Subcutaneous abdominal adipose tissue (tissue), 5 donors: ENCODE results near the gene WNT3.
"Not testable (repeated sequence)": the region's sequence is repeated elsewhere in the genome, so short reads cannot be mapped to it uniquely, and the experiment has no call there.

Experiments used
- H3K27ac ChIP-seq: one replicate; pipeline ENCODE4 v1.7.0; 2013; ENCODE audit warnings: low read depth, mild to moderate bottlenecking, inconsistent platforms, low read length, moderate library complexity
- H3K27me3 ChIP-seq, 5 donors: one replicate each; pipeline ENCODE4 v1.7.0; 2013; ENCODE audit warnings: low read length in 5 of 5, inconsistent platforms in 1 of 5; ENCODE audit not compliant: control insufficient read depth in 5 of 5, insufficient read depth in 4 of 5
- H3K36me3 ChIP-seq, 5 donors: one replicate each; pipeline ENCODE4 v1.7.0; 2013; ENCODE audit warnings: low read length in 5 of 5; ENCODE audit not compliant: control insufficient read depth in 5 of 5, insufficient read depth in 5 of 5
- H3K4me1 ChIP-seq, 5 donors: one replicate each; pipeline ENCODE4 v1.7.0; 2013; ENCODE audit warnings: low read length in 5 of 5, mild to moderate bottlenecking in 3 of 5, moderate library complexity in 1 of 5; ENCODE audit not compliant: control insufficient read depth in 5 of 5, insufficient read depth in 5 of 5
- H3K4me3 ChIP-seq, 5 donors: one replicate each; pipeline ENCODE4 v1.7.0; 2013; ENCODE audit warnings: low read length in 5 of 5, low read depth in 1 of 5
- H3K9ac ChIP-seq, 5 donors: one replicate each; pipeline ENCODE4 v1.7.0; 2013; ENCODE audit warnings: low read length in 5 of 5, mild to moderate bottlenecking in 4 of 5, moderate library complexity in 3 of 5
- H3K9me3 ChIP-seq, 5 donors: one replicate each; pipeline ENCODE4 v1.7.0; 2013; ENCODE audit warnings: low read length in 5 of 5; ENCODE audit not compliant: control insufficient read depth in 5 of 5
- donor health status: healthy.
- donor health status: healthy.
- donor health status: healthy.
- donor health status: healthy.
- donor health status: healthy.

The WNT3 gene

DNA sequence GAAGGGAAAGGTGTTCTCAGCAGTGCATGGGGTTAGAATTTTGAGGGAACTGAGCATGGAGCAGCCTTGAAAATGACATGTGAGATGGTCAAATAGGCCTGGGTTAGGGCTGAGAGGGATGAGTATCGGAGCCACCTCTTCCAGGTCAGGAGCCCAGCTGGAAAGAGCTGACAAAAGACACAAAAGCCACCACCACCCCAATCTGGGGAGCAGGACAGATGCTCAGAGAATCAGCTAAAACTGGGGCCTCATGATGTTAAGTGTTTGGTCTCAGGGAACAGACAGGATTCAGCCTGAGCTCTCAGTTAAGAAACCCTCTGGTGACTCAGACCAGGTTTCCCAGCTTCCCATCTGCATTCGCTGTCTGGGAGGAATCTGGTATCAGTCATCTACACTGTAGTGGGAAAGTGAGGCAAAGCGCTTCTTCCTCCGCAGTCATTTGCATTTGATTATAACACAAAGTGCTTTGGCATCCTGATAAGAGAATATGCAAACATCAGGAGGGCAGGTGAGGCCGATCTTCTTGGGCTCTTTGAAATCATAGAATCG, 35.5 kb upstream of the WNT3 start:
- Histone ChIP-seq H3K9ac (no peak overlapping the region), H3K27me3 (peaks cover 24 to 40% (median 38%) of the 10 kb centered on the region in 5 donors), H3K9me3 (no peaks in the 10 kb centered on the region), H3K4me3 (no peak overlapping the region), H3K4me1 (peaks cover 0 to 14% (median 11%) of the 10 kb centered on the region in 5 donors), H3K36me3 (no peaks in the 10 kb centered on the region), H3K27ac (no peak overlapping the region)

DNA sequence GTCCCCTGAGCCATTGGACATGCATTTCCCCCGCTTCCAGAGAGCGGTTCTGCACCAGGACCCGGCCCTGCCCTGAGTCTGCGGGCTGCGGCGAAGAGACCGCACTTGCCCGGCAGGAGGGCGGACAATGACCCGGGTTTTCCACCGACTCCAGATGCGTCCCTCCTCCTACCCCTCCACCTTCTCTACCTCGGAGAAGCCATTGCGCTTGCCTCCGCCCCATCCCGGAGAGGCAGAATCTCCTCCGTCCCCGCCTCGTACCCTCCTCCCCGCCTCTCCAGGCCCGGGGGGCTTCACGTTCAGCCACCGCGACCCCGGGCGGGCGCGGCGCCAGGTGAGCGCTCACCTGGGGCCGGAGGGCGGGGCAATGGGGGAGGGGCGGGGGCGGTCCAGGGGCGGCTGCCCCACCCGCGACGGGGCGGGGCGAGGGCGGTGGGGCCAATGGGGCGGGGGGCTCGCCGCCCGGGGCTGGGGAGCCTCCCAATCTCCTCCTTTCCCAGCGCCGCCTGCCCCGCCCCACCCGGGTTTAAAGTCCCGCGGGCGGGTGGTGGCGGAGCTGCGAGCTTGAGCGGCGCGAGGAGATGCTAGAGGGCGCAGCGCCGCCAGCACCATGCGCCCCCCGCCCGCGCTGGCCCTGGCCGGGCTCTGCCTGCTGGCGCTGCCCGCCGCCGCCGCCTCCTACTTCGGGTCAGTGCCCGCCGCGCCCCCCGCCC, 32.7 kb upstream of the WNT3 start, which contains the start of gene WNT9B:
TSS of gene WNT9B (plus strand) at position 555 of the 713 bp plus-strand sequence. CDS start at position 611, 56 bp downstream.
- peak within 1 kb of the TSS in 1 of 5 donors; percentile 41 for H3K9ac ChIP-seq

DNA sequence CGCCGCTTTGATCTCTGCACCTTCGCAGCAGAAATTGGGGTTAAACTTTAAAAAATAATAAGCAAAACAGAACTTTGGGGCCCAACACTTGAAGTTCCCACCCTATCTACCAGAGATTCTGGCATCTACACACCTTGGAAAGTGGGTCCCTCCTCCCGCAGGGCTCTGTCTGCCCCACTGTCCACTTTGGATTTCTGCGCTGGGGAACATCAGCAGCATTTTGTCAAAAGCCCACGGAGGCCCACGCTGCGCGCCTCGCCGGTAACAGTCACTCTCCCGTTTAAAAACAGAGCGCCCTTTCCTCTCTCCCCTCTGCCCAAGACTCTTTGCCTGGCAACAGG, 32.2 kb upstream of the WNT3 start:
- Histone ChIP-seq H3K4me3 (no peak overlapping the region), H3K27ac (no peak overlapping the region), H3K27me3 (peaks cover 30 to 57% (median 49%) of the 10 kb centered on the region in 5 donors)

More for the DNA sequence above, 32.7 kb upstream of the WNT3 start, which contains the start of gene WNT9B:
- Histone ChIP-seq H3K36me3 (no peaks in the 10 kb centered on the region), H3K4me3 (peak within 1 kb of the TSS in 4 of 5 donors; percentile 22 to 57 (median 46)), H3K9me3 (no peaks in the 10 kb centered on the region), H3K4me1 (peaks cover 0 to 14% (median 11%) of the 10 kb centered on the region in 5 donors), H3K27ac (no peak within 1 kb of the TSS), H3K27me3 (peaks cover 30 to 57% (median 49%) of the 10 kb centered on the region in 5 donors)

DNA sequence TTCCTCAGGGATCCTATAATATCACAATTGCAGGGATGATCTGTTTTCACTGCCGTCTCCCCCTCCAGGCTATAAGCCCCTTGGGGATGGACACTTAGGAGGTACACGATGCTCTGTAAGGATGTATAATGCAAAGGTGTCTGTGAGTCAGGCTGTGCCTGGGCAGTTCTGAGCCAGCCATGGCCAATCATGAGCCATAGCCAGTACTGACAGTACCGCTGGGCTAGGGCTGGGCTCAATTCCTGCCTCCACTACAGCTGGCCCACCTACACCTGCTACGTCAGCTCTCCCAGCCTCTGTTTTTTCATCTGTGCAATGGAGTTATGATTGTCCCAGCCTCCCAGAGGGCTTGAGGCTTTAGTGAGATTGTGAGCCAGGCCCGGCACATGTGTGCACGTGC, 30.0 kb upstream of the WNT3 start:
- peaks cover 0 to 14% (median 11%) of the 10 kb centered on the region in 5 donors for H3K4me1 ChIP-seq
- peaks cover 0 to under 1% (median 0%) of the 10 kb centered on the region in 5 donors for H3K9me3 ChIP-seq
- H3K27me3 ChIP-seq = peaks cover 30 to 52% (median 40%) of the 10 kb centered on the region in 5 donors
- no peak overlapping the region for H3K9ac ChIP-seq
- no peaks in the 10 kb centered on the region for H3K36me3 ChIP-seq
- no peak overlapping the region for H3K4me3 ChIP-seq
- H3K27ac ChIP-seq = no peak overlapping the region

More for the DNA sequence above, 32.2 kb upstream of the WNT3 start:
- peaks cover 0 to 14% (median 11%) of the 10 kb centered on the region in 5 donors for H3K4me1 ChIP-seq
- H3K9me3 ChIP-seq = no peaks in the 10 kb centered on the region
- no peak overlapping the region for H3K9ac ChIP-seq
- H3K36me3 ChIP-seq = no peaks in the 10 kb centered on the region

GRCh38 chr17:46847204-46848191, 29.0 kb upstream of the WNT3 start:
- no peak overlapping the region for H3K27ac ChIP-seq
- no peak overlapping the region for H3K9ac ChIP-seq
- H3K4me3 ChIP-seq = no peak overlapping the region
- H3K27me3 ChIP-seq = peaks cover 24 to 46% (median 33%) of the 10 kb centered on the region in 5 donors
- no peaks in the 10 kb centered on the region for H3K36me3 ChIP-seq
- peaks cover 0 to 14% (median 11%) of the 10 kb centered on the region in 5 donors for H3K4me1 ChIP-seq
- peaks cover 3 to 11% (median 9%) of the 10 kb centered on the region in 5 donors for H3K9me3 ChIP-seq

DNA sequence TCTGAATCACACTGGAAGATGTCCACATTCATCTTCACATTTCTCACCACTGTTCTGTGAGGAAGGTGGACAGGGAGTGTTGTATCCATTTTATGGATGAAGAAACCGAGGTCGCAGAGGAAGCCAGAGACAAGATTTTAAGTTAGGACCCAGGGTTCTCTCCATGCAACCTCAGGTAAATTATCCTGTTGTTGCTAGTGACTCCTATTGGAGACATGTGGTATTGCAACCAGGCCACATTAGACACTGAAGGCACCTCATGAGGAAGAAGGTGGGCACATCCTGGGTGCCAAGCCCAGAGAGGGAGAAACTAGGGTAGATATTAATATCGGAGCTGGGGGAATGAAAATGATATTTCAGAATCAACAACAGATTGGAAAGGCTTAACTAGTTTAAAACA, 24.3 kb upstream of the WNT3 start:
- Histone ChIP-seq H3K4me3 (no peak overlapping the region), H3K9ac (no peak overlapping the region), H3K27me3 (peaks cover 12 to 22% (median 20%) of the 10 kb centered on the region in 5 donors), H3K9me3 (peaks cover 3 to 11% (median 9%) of the 10 kb centered on the region in 5 donors), H3K27ac (no peak overlapping the region), H3K4me1 (peaks cover 0 to 7% (median 6%) of the 10 kb centered on the region in 5 donors), H3K36me3 (no peaks in the 10 kb centered on the region)

- Histone ChIP-seq H3K9ac (no peak overlapping the region), H3K4me1 (peaks cover 0 to 7% (median 6%) of the 10 kb centered on the region in 5 donors), H3K27me3 (peaks cover 14 to 21% (median 17%) of the 10 kb centered on the region in 5 donors), H3K9me3 (peaks cover 3 to 11% (median 9%) of the 10 kb centered on the region in 5 donors), H3K4me3 (peak overlapping the region in 2 of 5 donors; percentile 30 to 51), H3K27ac (no peak overlapping the region), H3K36me3 (no peaks in the 10 kb centered on the region)
Observed at GRCh38 chr17:46841561-46842379, 23.3 kb upstream of the WNT3 start.

DNA sequence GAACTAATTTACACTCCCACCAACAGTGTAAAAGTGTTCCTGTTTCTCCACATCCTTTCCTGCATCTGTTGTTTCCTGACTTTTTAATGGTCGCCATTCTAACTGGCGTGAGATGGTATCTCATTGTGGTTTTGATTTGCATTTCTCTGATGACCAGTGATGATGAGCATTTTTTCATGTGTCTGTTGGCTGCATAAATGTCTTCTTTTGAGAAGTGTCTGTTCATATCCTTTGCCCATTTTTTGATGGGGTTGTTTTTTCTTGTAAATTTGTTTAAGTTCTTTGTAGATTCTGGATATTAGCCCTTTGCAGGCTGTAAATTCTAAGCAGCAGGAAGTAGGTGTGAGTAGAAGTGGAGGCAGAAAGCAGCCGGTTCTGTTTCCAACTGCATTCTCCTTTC, 22.1 kb upstream of the WNT3 start:
- not testable (repeated sequence) for H3K4me3 ChIP-seq, H3K9ac ChIP-seq, H3K4me1 ChIP-seq, H3K27ac ChIP-seq, H3K36me3 ChIP-seq
- peaks cover 3 to 11% (median 9%) of the 10 kb centered on the region in 5 donors for H3K9me3 ChIP-seq
- peaks cover 14 to 18% (median 17%) of the 10 kb centered on the region in 5 donors for H3K27me3 ChIP-seq

- peaks cover 13 to 18% (median 17%) of the 10 kb centered on the region in 5 donors for H3K27me3 ChIP-seq
- H3K4me1 ChIP-seq = peaks cover 0 to 7% (median 6%) of the 10 kb centered on the region in 5 donors
- no peak overlapping the region for H3K9ac ChIP-seq
- H3K9me3 ChIP-seq = peaks cover 3 to 11% (median 9%) of the 10 kb centered on the region in 5 donors
- no peak overlapping the region for H3K27ac ChIP-seq
- no peak overlapping the region for H3K4me3 ChIP-seq
- H3K36me3 ChIP-seq = no peaks in the 10 kb centered on the region
Observed at GRCh38 chr17:46839211-46839610, 20.7 kb upstream of the WNT3 start.
